SK-N-MC (cell line): Measurements from ENCODE around the gene DOCK1.
A peak's percentile ranks its signal among the peaks of the same experiment; 100 is the strongest.
"Not testable (repeated sequence)": the region's sequence is repeated elsewhere in the genome, so short reads cannot be mapped to it uniquely, and the experiment has no call there.

Experiments
- DNase-seq: peaks from one replicate; pipeline ENCODE4 v3.0.0-alpha.2; 2011; ENCODE audit warnings: low read depth, low spot score
- H3K27ac ChIP-seq: fragments of 200-600 bp; sonication (generic); 2 replicates; pipeline ENCODE4 v1.5.1; 2016; ENCODE audit warnings: mixed run types
- H3K36me3 ChIP-seq: fragments of 200-600 bp; sonication (generic); 2 replicates; pipeline ENCODE4 v1.6.1; 2017; ENCODE audit warnings: antibody characterized with exemption, low read length, mixed read lengths; ENCODE audit not compliant: insufficient read depth
- H3K4me3 ChIP-seq: fragments of 200-600 bp; sonication (generic); 2 replicates; pipeline ENCODE4 v1.5.1; 2016
- H3K9ac ChIP-seq: fragments of 200-600 bp; sonication (generic); 2 replicates; pipeline ENCODE4 v1.8.0; 2017; ENCODE audit warnings: mixed run types, mixed read lengths; ENCODE audit not compliant: insufficient read length
- H3K9me3 ChIP-seq: fragments of 200-600 bp; sonication (generic); 2 replicates; pipeline ENCODE4 v1.6.1; 2017; ENCODE audit warnings: low read depth, mild to moderate bottlenecking, antibody characterized with exemption, low read length, moderate library complexity, mixed read lengths
- EZH2 ChIP-seq: fragments of 200-600 bp; sonication (generic); IDR thresholded peaks from one replicate; pipeline ENCODE4 v1.6.1; 2017; ENCODE audit warnings: antibody characterized with exemption
- FOXP2 ChIP-seq: optimal IDR thresholded peaks from 2 replicates; pipeline ENCODE3; 2011; ENCODE audit warnings: mild to moderate bottlenecking, moderate library complexity; ENCODE audit not compliant: insufficient read depth; ENCODE audit errors: extremely low read length, control extremely low read depth
- POLR2AphosphoS5 ChIP-seq: IDR thresholded peaks from 2 replicates; pipeline ENCODE4 v1.6.1; 2012; ENCODE audit warnings: mild to moderate bottlenecking, low read depth, low read length, borderline replicate concordance

Gene DOCK1

DNA sequence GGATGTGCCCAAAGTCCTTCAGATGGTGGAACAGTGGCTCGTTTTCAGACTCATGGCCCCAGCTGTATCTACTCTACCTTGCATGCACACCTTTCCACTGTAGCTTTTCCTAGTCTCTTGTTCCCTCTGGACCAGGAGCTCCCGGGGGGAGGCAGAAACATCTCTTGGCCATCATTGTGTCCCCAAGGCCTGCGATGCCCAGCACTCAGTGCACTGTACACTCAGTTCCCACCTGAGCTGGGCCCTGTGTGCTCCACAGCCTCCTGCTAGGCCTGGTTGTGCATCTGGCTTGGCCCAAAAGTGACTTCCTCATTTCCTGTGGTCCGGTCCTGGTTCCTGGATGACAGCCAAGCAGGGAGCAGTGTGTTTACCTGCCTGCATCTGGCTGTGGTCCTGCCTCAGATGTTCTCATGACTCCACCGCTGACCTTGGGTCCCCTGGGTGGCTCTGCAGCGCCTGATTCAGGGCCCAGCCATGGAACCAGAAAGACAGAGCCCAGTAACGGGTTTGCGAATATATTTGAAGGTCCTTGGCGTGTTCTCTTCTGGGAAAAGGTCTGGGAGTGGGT lies 9.9 kb upstream of the DOCK1 start:
- Histone ChIP-seq H3K36me3 (no peaks in the 10 kb centered on the region), H3K4me3 (no peak overlapping the region), H3K9ac (no peak overlapping the region), H3K9me3 (no peaks in the 10 kb centered on the region), H3K27ac (no peak overlapping the region)
- DNase-seq = no peak
- TF ChIP-seq FOXP2 (no peak), EZH2 (no peak), POLR2AphosphoS5 (no peak)

- DNase-seq = no peak
- no peak overlapping the region for H3K4me3 ChIP-seq
- no peak overlapping the region for H3K9ac ChIP-seq
- TF ChIP-seq POLR2AphosphoS5 = no peak
- no peak for TF ChIP-seq FOXP2
- no peak for TF ChIP-seq EZH2
- H3K9me3 ChIP-seq = no peaks in the 10 kb centered on the region
- no peaks in the 10 kb centered on the region for H3K36me3 ChIP-seq
- H3K27ac ChIP-seq = no peak overlapping the region
These were observed 6.8 kb upstream of the DOCK1 start for GRCh38 chr10:126898460-126898859.

- not testable (repeated sequence) for H3K36me3 ChIP-seq, H3K9me3 ChIP-seq, H3K4me3 ChIP-seq, DNase-seq, H3K27ac ChIP-seq, H3K9ac ChIP-seq
These were observed 5.7 kb upstream of the DOCK1 start for GRCh38 chr10:126899529-126899928.

DNA sequence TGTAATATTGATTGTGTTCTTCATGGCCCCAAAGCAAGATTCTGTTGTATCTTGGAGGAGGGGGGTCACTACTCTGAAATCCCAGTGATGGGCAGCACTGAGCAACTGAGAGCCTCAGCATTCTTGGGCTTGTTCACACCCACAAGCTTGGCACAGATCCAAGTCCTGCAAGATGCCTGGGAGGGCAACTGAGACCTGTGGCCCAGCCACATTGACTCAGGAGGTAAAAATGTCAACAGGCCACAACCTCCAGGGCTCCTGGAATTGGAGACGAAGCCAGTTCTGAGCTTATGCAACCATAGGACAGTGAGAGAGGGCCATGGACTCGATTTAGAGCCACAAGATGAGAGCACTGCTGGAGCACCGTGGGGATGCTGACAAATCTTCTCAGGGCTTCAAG lies 3.1 kb upstream of the DOCK1 start:
- no peak overlapping the region for H3K9ac ChIP-seq
- no peak for TF ChIP-seq EZH2
- TF ChIP-seq FOXP2 = no peak
- TF ChIP-seq POLR2AphosphoS5 = no peak
- no peaks in the 10 kb centered on the region for H3K36me3 ChIP-seq
- H3K4me3 ChIP-seq = no peak overlapping the region
- no peak for DNase-seq
- H3K9me3 ChIP-seq = no peaks in the 10 kb centered on the region
- H3K27ac ChIP-seq = no peak overlapping the region

DNA sequence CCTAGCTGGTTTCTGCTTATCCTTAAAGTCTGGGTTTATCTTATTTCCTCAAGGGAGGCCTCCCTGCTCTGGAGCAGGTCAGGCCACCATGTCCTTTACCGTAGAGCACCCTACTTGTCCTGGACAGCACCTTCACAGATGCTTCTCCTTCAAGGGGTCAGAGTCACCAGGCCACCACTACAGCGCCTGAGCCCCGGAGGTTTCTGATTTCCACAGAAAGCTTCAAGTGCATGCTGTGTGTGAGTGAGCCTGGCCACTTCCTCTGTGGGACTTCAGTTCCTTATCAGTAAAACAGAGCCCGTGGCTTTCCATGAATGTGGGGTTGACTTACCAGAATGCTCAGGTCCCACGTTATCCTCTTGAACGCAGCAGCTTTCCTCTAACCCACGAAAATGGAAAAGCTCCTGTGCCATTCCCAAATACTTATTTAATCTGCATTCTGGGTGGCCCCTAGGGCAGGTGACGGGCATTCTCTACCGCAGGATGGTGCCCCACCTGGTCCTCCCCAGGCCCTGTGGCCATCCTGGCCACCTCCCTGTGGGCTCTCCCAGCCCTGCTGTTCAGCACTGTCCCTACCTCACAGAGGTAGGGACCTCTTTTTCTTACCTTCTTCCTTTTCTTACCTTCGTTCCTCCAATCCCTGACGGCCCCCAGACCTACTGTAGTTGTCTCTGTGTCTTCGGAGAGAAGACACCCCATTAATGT lies 1.4 kb upstream of the DOCK1 start:
- H3K36me3 ChIP-seq = no peaks in the 10 kb centered on the region
- TF ChIP-seq POLR2AphosphoS5 (no peak), EZH2 (no peak), FOXP2 (no peak)
- no peak overlapping the region for H3K27ac ChIP-seq
- no peak for DNase-seq
- H3K9ac ChIP-seq = no peak overlapping the region
- no peaks in the 10 kb centered on the region for H3K9me3 ChIP-seq
- no peak overlapping the region for H3K4me3 ChIP-seq

- no peak for DNase-seq
- no peak overlapping the region for H3K27ac ChIP-seq
- peak overlapping the region; percentile 59 for H3K9ac ChIP-seq
- no peaks in the 10 kb centered on the region for H3K9me3 ChIP-seq
- H3K4me3 ChIP-seq = peak overlapping the region; percentile 75
- H3K36me3 ChIP-seq = no peaks in the 10 kb centered on the region
- TF ChIP-seq FOXP2 = no peak
- no peak for TF ChIP-seq POLR2AphosphoS5
- no peak for TF ChIP-seq EZH2
These were observed 761 bp upstream of the DOCK1 start for GRCh38 chr10:126904516-126904817.

- TF ChIP-seq EZH2 (no peak), FOXP2 (no peak), POLR2AphosphoS5 (no peak)
- Histone ChIP-seq H3K27ac (no peak overlapping the region), H3K36me3 (no peaks in the 10 kb centered on the region), H3K4me3 (peak overlapping the region; percentile 72), H3K9me3 (no peaks in the 10 kb centered on the region), H3K9ac (no peak overlapping the region)
- no peak for DNase-seq
These were observed 812 bp downstream of the DOCK1 start for GRCh38 chr10:126905776-126906703.

GRCh38 chr10:126906704-126907422 lies 1.6 kb downstream of the DOCK1 start:
- no peak for DNase-seq
- Histone ChIP-seq H3K27ac (no peak overlapping the region), H3K9ac (no peak overlapping the region), H3K4me3 (no peak overlapping the region), H3K9me3 (no peaks in the 10 kb centered on the region), H3K36me3 (no peaks in the 10 kb centered on the region)
- TF ChIP-seq FOXP2 = no peak
- no peak for TF ChIP-seq POLR2AphosphoS5
- TF ChIP-seq EZH2 = no peak
